Measurements from ENCODE around the gene PISD.
A peak's percentile ranks its signal among the peaks of the same experiment; 100 is the strongest.

The PISD gene

GRCh38 chr22:31627223-31627731 is 34.7 kb downstream of the PISD start:
- H3K27ac ChIP-seq, result peak overlapping the region; percentile 30; the same call in 1 of the 2 replicates
- no peak for TF ChIP-seq CTCF (conservative IDR thresholded peaks at IDR 0.05)

- H3K27ac ChIP-seq, result peak overlapping the region; percentile 30; the same call in 1 of the 2 replicates
- no peak for TF ChIP-seq CTCF (conservative IDR thresholded peaks at IDR 0.05)
These were observed 35.4 kb downstream of the PISD start for GRCh38 chr22:31626427-31627150.

- no peak for TF ChIP-seq CTCF (conservative IDR thresholded peaks at IDR 0.05)
- H3K27ac ChIP-seq, result peak overlapping the region; percentile 30; the same call in 1 of the 2 replicates
These were observed 36.2 kb downstream of the PISD start for GRCh38 chr22:31625661-31626426.

- no peak for TF ChIP-seq CTCF (conservative IDR thresholded peaks at IDR 0.05)
- H3K27ac ChIP-seq, result no peak overlapping the region
These were observed 36.8 kb downstream of the PISD start for GRCh38 chr22:31625257-31625640.

DNA sequence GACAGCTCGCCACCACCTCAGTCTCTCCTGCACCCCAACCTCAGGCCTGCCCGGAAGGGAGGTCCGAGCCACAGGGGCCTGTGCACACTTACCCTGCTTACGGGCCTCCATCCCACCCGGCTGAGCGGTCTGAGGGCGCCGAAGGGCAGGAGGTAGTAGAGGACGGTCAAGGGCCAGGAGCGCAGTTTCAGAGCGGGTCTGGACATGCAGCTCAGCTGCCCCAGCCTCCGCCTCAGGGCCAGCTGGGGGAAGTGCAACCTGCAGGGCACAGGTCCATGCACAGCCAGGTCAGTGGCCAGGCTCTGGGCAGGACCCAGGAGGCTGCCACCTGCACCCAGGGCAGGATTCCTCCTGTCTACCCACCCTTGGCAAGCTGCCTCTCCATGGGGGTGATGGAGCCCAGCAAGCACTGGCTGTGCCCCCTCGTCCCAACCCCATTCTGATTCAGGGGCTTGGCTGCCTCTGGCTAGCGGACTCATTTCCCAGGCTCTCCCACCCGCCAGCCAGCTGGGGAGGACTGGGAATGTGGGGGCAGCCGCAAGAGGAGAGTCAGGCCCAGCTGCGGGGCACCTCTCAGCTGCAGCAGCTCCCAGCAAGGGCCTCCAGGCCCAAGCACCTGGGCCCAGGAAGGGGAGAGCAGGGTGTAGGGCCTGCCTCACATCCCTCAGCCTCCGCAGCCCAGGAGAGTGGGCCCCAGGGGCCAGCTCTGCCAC is 38.3 kb downstream of the PISD start:
- TF ChIP-seq CTCF (conservative IDR thresholded peaks at IDR 0.05), result no peak
- H3K27ac ChIP-seq, result no peak overlapping the region

DNA sequence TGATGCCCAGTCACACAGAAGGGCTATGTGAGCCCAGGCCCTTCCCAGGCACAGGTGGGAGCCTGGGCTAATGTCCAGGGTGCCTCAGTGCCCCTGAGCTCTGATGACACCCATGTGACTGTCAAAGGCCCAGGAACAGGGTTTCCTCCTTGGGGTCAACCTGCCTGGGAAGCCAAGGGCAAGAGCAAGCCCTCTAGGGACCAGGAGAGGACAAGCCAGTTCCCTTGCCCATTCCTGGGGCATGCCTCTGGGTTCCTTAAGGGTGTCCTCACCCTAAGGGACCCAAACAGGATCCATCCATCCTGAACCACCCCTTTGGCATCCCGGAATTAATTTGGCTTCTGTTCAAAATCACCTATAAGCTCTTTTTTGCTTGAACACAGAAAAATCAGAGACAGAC is 39.0 kb downstream of the PISD start:
- TF ChIP-seq CTCF (conservative IDR thresholded peaks at IDR 0.05), result no peak
- no peak overlapping the region for H3K27ac ChIP-seq

All from VCaP (cell line).